HG03342 (cell line): Measurements from ENCODE around the gene THSD8.
"Not testable (repeated sequence)": the region's sequence is repeated elsewhere in the genome, so short reads cannot be mapped to it uniquely, and the experiment has no call there.

ENCODE experiments used
- ATAC-seq: cut with Tn5 transposase; IDR thresholded peaks from one replicate; pipeline ENCODE4 v1.9.1; 2021; ENCODE audit warnings: mild to moderate bottlenecking, moderate library complexity; ENCODE audit not compliant: unreplicated experiment

The THSD8 gene

DNA sequence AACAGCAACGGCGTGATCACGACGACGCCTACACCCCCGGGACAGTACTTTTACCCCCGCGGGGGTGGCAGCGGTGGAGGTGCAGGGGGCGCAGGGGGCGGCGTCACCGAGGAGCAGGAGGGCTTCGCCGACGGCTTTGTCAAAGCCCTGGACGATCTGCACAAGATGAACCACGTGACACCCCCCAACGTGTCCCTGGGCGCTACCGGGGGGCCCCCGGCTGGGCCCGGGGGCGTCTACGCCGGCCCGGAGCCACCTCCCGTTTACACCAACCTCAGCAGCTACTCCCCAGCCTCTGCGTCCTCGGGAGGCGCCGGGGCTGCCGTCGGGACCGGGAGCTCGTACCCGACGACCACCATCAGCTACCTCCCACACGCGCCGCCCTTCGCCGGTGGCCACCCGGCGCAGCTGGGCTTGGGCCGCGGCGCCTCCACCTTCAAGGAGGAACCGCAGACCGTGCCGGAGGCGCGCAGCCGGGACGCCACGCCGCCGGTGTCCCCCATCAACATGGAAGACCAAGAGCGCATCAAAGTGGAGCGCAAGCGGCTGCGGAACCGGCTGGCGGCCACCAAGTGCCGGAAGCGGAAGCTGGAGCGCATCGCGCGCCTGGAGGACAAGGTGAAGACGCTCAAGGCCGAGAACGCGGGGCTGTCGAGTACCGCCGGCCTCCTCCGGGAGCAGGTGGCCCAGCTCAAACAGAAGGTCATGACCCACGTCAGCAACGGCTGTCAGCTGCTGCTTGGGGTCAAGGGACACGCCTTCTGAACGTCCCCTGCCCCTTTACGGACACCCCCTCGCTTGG lies 9.6 kb upstream of the THSD8 start:
- no peak for ATAC-seq

DNA sequence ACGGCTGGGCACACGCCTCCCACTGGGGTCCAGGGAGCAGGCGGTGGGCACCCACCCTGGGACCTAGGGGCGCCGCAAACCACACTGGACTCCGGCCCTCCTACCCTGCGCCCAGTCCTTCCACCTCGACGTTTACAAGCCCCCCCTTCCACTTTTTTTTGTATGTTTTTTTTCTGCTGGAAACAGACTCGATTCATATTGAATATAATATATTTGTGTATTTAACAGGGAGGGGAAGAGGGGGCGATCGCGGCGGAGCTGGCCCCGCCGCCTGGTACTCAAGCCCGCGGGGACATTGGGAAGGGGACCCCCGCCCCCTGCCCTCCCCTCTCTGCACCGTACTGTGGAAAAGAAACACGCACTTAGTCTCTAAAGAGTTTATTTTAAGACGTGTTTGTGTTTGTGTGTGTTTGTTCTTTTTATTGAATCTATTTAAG lies 9.0 kb upstream of the THSD8 start:
- no peak for ATAC-seq

DNA sequence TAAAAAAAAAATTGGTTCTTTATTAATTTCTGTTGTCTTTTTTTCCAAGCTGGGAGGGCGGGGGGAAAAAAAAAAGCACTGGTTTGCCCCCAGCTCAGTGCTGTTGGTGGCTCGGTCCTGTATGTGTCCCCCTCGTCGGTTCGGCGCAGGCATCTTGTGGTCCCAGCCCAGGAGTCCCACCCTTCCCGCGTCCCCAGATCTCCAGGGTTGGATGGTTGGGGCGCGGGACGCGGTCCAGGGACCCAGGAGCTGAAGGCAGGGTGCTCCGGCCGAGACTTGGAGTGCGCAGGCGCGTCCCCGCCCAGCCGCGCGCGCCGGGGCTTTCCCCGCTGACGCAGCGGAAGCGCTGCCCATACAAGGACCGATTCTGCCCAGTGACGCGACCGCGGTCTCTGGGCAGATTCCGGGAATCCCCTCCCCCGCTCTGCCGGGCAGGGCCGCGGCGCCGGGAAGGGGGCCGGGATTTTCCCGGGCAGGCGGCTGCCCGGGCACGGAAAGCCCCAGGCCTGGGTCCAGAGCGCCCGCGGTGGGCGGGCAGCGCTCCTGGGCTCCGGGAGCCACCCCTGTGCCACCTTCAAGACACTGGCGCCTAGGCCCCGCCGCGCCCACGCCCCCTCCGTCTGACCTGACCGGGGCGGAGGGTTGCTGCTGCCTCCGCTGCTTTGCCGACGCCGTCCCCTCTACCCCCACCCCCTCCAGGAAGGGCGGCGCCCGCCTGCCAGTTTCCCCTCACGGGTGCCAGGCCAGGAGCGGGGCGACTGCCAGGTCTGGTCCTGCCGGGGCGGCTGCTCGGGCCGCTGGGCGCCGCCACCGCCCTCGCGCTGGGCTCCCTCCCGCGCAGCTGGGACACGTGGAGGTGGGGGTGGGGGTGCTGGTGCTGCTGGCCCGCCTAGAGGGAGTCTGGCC lies 8.3 kb upstream of the THSD8 start:
- ATAC-seq: peak; percentile 31

GRCh38 chr19:12794196-12794941 lies 7.5 kb upstream of the THSD8 start:
- no peak for ATAC-seq

DNA sequence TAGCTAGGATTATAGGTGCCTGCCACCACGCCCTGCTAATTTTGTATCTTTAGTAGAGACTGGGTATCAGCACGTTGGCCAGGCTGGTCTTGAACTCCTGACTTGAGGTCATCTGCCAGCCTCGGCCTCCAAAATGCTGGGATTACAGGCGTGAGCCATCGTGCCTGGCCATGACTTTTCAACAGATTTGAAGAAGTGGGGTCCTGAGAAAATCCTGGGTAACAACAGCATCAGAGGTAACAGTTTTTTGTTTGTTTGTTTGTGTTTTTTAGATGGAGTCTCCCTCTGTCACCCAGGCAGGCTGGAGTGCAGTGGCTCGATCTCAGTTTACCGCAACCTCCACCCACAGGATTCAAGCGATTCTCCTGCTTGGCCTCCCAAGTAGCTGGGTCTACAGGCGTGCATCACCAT lies 6.9 kb upstream of the THSD8 start:
- ATAC-seq: no peak

- no peak for ATAC-seq
These were observed 5.5 kb upstream of the THSD8 start for GRCh38 chr19:12796146-12797071.

GRCh38 chr19:12797141-12797587 lies 4.7 kb upstream of the THSD8 start:
- no peak for ATAC-seq

- ATAC-seq: not testable (repeated sequence)
These were observed 4.3 kb upstream of the THSD8 start for GRCh38 chr19:12797607-12798006.

- ATAC-seq: no peak
These were observed 2.0 kb upstream of the THSD8 start for GRCh38 chr19:12799742-12800465.

- no peak for ATAC-seq
These were observed 1.5 kb upstream of the THSD8 start for GRCh38 chr19:12800466-12800770.

DNA sequence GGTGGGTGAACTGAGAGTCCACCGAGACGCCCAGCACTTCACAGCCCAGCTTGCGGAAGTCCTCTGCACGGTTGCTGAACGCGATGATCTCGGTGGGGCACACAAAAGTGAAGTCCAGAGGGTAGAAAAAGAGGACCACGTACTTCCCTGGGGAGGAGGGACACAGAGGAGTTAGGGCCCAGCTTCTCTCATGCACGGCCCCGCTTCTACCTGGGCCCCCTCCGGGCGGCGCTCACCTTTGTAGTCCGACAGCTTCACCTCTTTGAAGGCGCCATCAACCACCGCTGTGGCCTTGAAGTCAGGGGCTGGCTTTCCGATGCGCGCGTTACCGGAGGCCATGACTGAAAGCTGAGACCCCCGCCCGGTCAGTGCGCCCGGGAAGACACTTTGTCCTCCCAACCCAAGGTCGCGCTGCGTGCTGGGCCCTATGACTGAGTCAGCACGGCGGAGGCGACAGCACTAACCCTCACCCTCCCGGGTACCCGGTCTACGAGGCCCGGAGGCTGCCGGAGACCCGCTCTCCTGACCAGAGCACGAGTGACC lies 875 bp upstream of the THSD8 start:
- no peak for ATAC-seq

DNA sequence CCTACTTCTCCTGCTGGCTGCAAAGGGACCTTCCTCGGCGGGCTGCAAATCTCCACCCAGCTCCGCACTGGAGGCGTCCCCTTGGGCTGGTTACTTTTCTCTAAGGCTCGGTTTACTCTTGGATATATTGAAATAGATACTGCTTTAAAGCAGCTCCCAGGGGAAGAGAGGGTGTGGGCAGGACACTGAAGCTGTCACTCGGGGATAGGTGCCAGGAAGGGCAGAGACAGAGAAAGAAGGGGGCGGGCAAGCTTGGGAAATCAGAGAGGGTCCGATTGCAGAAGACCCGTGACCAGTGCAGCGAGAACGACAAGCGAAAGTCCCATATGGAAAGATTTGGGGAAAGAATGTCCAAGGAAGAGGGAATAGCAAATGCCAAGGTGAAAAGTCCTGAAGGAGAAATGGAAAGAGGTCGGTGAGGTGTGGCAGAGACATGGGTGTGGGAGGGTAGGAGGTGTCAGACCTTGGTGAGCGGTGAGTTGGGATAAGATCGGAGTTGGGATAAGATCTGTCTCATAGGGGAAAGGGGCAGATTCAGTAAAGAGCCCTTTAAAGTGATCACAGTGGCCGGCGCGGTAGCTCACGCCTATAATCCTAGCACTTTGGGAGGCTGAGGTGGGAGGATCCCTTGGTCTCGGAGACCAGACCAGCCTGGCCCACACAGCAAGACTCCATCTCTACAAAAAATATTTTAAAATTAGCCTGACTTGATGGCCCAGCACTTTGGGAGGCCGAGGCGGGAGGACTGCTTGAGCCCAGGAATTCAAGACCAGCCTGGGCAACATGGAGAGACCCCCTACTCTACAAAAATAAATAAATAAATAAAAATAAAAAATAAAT lies 618 bp downstream of the THSD8 start:
- ATAC-seq: no peak

DNA sequence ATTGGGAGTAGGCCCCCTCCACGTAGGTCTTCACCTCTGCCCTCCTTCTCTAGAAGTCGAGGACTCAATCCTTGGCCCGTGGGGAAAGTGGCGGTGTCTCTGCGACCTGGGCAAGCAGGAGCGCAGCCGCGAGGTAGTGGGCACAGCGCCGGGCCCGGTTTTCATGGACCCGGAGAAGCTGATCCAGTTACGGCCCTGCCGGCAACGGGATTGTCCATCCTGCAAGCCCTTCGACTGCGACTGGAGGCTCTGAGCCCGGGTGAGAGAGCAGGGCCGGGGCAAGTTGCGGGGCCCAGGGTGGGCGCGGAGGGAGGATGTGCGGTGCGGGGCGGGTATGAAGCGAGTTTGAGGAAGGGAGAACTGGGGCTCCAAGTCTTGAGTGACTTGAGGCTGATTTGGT lies 2.2 kb downstream of the THSD8 start:
- no peak for ATAC-seq

- peak; percentile 80 for ATAC-seq
These were observed 4.6 kb downstream of the THSD8 start, which contains the start of gene RNASEH2A for GRCh38 chr19:12806242-12807081. Gene RNASEH2A (plus strand): TSS chr19:12806584. CDS start chr19:12806674, 90 bp downstream.

DNA sequence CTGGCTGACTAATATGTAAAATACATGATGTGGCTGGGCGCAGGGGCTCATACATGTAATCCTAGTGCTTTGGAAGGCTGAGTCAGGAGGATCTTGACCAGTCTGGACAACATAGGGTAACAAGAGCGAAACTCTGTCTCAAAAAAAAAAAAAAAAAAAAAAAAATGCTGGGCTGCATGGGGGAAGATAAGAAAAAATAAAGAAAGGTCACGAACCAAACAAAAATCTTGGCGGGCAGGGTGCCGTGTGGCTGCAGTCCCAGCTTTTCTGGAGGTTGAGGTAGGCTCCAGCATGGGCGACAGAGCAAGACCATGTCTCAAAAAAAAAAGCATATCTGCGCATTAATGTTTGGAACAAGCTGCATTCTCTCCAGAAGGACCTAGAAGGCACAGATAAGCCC lies 13.2 kb downstream of the THSD8 start:
- ATAC-seq: no peak

- ATAC-seq: not testable (repeated sequence)
These were observed 15.3 kb downstream of the THSD8 start for GRCh38 chr19:12817188-12817587.

DNA sequence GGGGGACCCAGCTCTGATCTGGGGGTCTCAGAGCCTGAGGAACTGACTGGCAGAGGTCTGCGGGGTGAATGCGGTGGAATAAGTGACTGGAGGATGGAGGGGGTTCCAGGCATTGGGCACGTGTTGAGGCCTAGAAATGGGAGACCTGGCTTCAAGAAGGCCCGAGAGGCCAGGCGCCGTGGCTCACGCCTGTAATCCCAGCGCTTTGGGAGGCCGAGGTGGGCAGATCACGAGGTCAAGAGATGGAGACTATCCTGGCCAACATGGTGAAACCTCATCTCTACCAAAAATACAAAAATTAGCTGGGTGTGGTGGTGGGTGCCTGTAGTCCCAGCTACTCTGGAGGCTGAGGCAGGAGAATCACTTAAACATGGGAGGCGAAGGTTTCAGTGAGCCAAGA lies 15.9 kb downstream of the THSD8 start:
- not testable (repeated sequence) for ATAC-seq
